Measurements from ENCODE around the gene EMP1.

EMP1 gene

GRCh38 chr12:13197526-13198143 lies 1.1 kb downstream of the EMP1 start:
- no peak for DNase-seq (ENCODE audit: low read depth)

GRCh38 chr12:13198241-13198640 lies 1.7 kb downstream of the EMP1 start:
- DNase-seq (ENCODE audit: low read depth): no peak

- DNase-seq (ENCODE audit: low read depth): no peak
These were observed 2.4 kb downstream of the EMP1 start for GRCh38 chr12:13198876-13199275.

GRCh38 chr12:13199592-13199991 lies 3.1 kb downstream of the EMP1 start:
- no peak for DNase-seq (ENCODE audit: low read depth)

GRCh38 chr12:13200841-13201240 lies 4.3 kb downstream of the EMP1 start:
- no peak for DNase-seq (ENCODE audit: low read depth)

GRCh38 chr12:13203034-13203922 lies 6.8 kb downstream of the EMP1 start:
- no peak for DNase-seq (ENCODE audit: low read depth)

GRCh38 chr12:13204428-13204827 lies 7.9 kb downstream of the EMP1 start:
- DNase-seq (ENCODE audit: low read depth): no peak

GRCh38 chr12:13205809-13206559 lies 9.5 kb downstream of the EMP1 start:
- no peak for DNase-seq (ENCODE audit: low read depth)

- DNase-seq (ENCODE audit: low read depth): no peak
These were observed 10.0 kb downstream of the EMP1 start for GRCh38 chr12:13206560-13206897.

GRCh38 chr12:13208533-13209435 lies 12.3 kb downstream of the EMP1 start:
- DNase-seq (ENCODE audit: low read depth): no peak

- DNase-seq (ENCODE audit: low read depth): no peak
These were observed 13.1 kb downstream of the EMP1 start for GRCh38 chr12:13209436-13210235.

GRCh38 chr12:13210236-13211190 lies 14.0 kb downstream of the EMP1 start:
- no peak for DNase-seq (ENCODE audit: low read depth)

GRCh38 chr12:13211191-13211858 lies 14.8 kb downstream of the EMP1 start:
- DNase-seq (ENCODE audit: low read depth): no peak

GRCh38 chr12:13211859-13212664 lies 15.5 kb downstream of the EMP1 start:
- peak; percentile 58 for DNase-seq (ENCODE audit: low read depth)

GRCh38 chr12:13215056-13215455 lies 18.5 kb downstream of the EMP1 start:
- DNase-seq (ENCODE audit: low read depth): no peak

- DNase-seq (ENCODE audit: low read depth): no peak
These were observed 22.1 kb downstream of the EMP1 start for GRCh38 chr12:13218641-13219040.

- no peak for DNase-seq (ENCODE audit: low read depth)
These were observed 22.8 kb downstream of the EMP1 start for GRCh38 chr12:13219320-13219719.

GRCh38 chr12:13220838-13221237 lies 24.3 kb downstream of the EMP1 start:
- DNase-seq (ENCODE audit: low read depth): no peak
